ENCODE measurements around the gene SYT14.

SYT14 gene

DNA sequence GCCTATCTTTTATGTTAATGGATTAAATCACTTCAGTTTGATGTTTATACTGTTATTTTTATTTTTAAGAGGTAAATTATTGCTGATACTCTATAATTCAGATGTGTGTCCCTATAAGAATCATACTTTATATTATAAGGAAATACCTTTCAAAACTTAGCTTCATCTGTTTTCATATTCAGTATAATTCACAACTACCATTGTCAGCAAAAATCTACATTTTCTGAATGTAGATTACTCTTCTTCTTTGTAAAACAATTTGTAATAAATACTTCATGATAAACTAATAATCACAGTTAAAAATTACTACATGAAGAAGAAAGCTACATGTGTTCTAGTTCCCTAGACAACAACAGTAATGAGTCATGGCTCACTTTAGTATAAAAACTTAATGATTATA is 179.2 kb downstream of the SYT14 start:
- TF ChIP-seq SUZ12 (IDR thresholded peaks at IDR 0.05; ENCODE audit: extremely low read depth, insufficient read depth, insufficient read length), result no peak
- TF ChIP-seq ZNF274 (IDR thresholded peaks at IDR 0.05; ENCODE audit: low read depth, low read length), result no peak
- no peak for TF ChIP-seq YY1 (IDR thresholded peaks at IDR 0.05; ENCODE audit: insufficient read depth, insufficient read length)
- H3K9ac ChIP-seq (ENCODE audit: insufficient read length, low read depth), result no peak overlapping the region

DNA sequence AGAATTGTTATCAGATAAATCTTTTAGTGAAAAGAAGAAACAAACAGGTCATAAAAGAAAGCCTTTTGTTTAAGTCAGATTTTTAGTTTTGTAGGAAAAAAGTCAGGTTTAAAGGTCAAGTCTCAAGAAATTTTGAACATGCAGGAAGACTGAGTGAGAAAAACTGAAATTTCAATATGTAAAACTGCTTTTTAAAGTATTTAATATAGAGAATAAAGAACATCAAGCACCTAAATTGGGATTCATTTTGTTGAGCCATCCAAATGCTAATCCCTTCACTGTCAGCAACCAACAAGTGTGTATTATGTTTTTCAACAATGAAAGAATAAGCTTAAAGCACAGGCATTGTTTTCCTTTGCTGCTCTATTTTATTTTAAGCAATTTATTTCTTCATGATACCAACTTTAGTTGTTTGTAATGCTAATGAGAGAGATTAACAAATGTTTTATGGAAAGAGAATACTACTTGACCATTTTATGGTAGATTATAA is 179.7 kb downstream of the SYT14 start:
- DNase-seq (ENCODE audit: low read depth, low spot score), result no peak
- Histone ChIP-seq H3K4me3 (ENCODE audit: insufficient read length, low read depth) (no peak overlapping the region), H3K9me3 (ENCODE audit: insufficient read depth, low read length) (peaks cover 29% of the 10 kb centered on the region), H3K36me3 (ENCODE audit: insufficient read depth, insufficient read length, low read length) (no peaks in the 10 kb centered on the region), H3K4me1 (ENCODE audit: insufficient read depth, insufficient read length) (no peaks in the 10 kb centered on the region), H3K9ac (ENCODE audit: insufficient read length, low read depth) (no peak overlapping the region), H3K27me3 (ENCODE audit: insufficient read depth, insufficient read length) (no peaks in the 10 kb centered on the region)
- TF ChIP-seq YY1 (IDR thresholded peaks at IDR 0.05; ENCODE audit: insufficient read depth, insufficient read length) (no peak), ZNF274 (IDR thresholded peaks at IDR 0.05; ENCODE audit: low read depth, low read length) (no peak), SUZ12 (IDR thresholded peaks at IDR 0.05; ENCODE audit: extremely low read depth, insufficient read depth, insufficient read length) (no peak)

More for the DNA sequence above, 179.2 kb downstream of the SYT14 start:
- no peak for DNase-seq (ENCODE audit: low read depth, low spot score)
- H3K27me3 ChIP-seq (ENCODE audit: insufficient read depth, insufficient read length), result no peaks in the 10 kb centered on the region
- peaks cover 34% of the 10 kb centered on the region for H3K9me3 ChIP-seq (ENCODE audit: insufficient read depth, low read length)
- H3K4me1 ChIP-seq (ENCODE audit: insufficient read depth, insufficient read length), result no peaks in the 10 kb centered on the region
- H3K36me3 ChIP-seq (ENCODE audit: insufficient read depth, insufficient read length, low read length), result no peaks in the 10 kb centered on the region
- H3K4me3 ChIP-seq (ENCODE audit: insufficient read length, low read depth), result no peak overlapping the region

- Histone ChIP-seq H3K9ac (ENCODE audit: insufficient read length, low read depth) (no peak overlapping the region), H3K4me3 (ENCODE audit: insufficient read length, low read depth) (no peak overlapping the region), H3K4me1 (ENCODE audit: insufficient read depth, insufficient read length) (no peaks in the 10 kb centered on the region), H3K36me3 (ENCODE audit: insufficient read depth, insufficient read length, low read length) (no peaks in the 10 kb centered on the region), H3K9me3 (ENCODE audit: insufficient read depth, low read length) (no peaks in the 10 kb centered on the region), H3K27me3 (ENCODE audit: insufficient read depth, insufficient read length) (no peaks in the 10 kb centered on the region)
- no peak for DNase-seq (ENCODE audit: low read depth, low spot score)
- no peak for TF ChIP-seq SUZ12 (IDR thresholded peaks at IDR 0.05; ENCODE audit: extremely low read depth, insufficient read depth, insufficient read length)
- TF ChIP-seq ZNF274 (IDR thresholded peaks at IDR 0.05; ENCODE audit: low read depth, low read length), result no peak
- TF ChIP-seq YY1 (IDR thresholded peaks at IDR 0.05; ENCODE audit: insufficient read depth, insufficient read length), result no peak
Observed at GRCh38 chr1:210123383-210123782, 185.4 kb downstream of the SYT14 start.

- no peak overlapping the region for H3K4me3 ChIP-seq (ENCODE audit: insufficient read length, low read depth)
- no peaks in the 10 kb centered on the region for H3K36me3 ChIP-seq (ENCODE audit: insufficient read depth, insufficient read length, low read length)
- no peaks in the 10 kb centered on the region for H3K4me1 ChIP-seq (ENCODE audit: insufficient read depth, insufficient read length)
- no peaks in the 10 kb centered on the region for H3K9me3 ChIP-seq (ENCODE audit: insufficient read depth, low read length)
- no peak overlapping the region for H3K9ac ChIP-seq (ENCODE audit: insufficient read length, low read depth)
- TF ChIP-seq YY1 (IDR thresholded peaks at IDR 0.05; ENCODE audit: insufficient read depth, insufficient read length) (no peak), ZNF274 (IDR thresholded peaks at IDR 0.05; ENCODE audit: low read depth, low read length) (no peak), SUZ12 (IDR thresholded peaks at IDR 0.05; ENCODE audit: extremely low read depth, insufficient read depth, insufficient read length) (no peak)
- no peak for DNase-seq (ENCODE audit: low read depth, low spot score)
- H3K27me3 ChIP-seq (ENCODE audit: insufficient read depth, insufficient read length), result no peaks in the 10 kb centered on the region
Observed at GRCh38 chr1:210123924-210124589, 186.0 kb downstream of the SYT14 start.

DNA sequence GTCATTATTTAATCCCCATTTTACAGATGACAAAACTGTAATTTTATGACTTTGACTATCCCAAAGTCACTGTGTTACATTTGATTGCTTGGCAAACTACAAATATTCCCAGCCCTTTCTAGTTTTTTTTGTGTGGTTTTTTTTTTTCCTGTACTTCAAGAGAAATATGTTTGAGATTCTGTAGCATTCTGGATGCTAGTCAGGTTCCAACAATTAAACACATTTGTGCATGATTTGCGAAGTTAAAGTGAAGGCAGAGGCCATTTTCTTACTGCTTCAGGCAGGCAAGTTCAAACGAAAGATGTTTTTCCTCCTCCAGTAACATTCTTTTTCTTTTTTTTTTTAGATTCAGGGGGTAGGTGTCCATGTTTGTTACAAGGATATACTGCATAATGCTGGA is 186.7 kb downstream of the SYT14 start:
- DNase-seq (ENCODE audit: low read depth, low spot score), result no peak
- H3K4me3 ChIP-seq (ENCODE audit: insufficient read length, low read depth), result no peak overlapping the region
- no peak overlapping the region for H3K9ac ChIP-seq (ENCODE audit: insufficient read length, low read depth)
- no peak for TF ChIP-seq YY1 (IDR thresholded peaks at IDR 0.05; ENCODE audit: insufficient read depth, insufficient read length)
- no peak for TF ChIP-seq ZNF274 (IDR thresholded peaks at IDR 0.05; ENCODE audit: low read depth, low read length)
- no peak for TF ChIP-seq SUZ12 (IDR thresholded peaks at IDR 0.05; ENCODE audit: extremely low read depth, insufficient read depth, insufficient read length)
- H3K36me3 ChIP-seq (ENCODE audit: insufficient read depth, insufficient read length, low read length), result no peaks in the 10 kb centered on the region
- no peaks in the 10 kb centered on the region for H3K27me3 ChIP-seq (ENCODE audit: insufficient read depth, insufficient read length)
- no peaks in the 10 kb centered on the region for H3K4me1 ChIP-seq (ENCODE audit: insufficient read depth, insufficient read length)
- no peaks in the 10 kb centered on the region for H3K9me3 ChIP-seq (ENCODE audit: insufficient read depth, low read length)

GRCh38 chr1:210125143-210125542 is 187.1 kb downstream of the SYT14 start:
- TF ChIP-seq ZNF274 (IDR thresholded peaks at IDR 0.05; ENCODE audit: low read depth, low read length), result no peak
- TF ChIP-seq SUZ12 (IDR thresholded peaks at IDR 0.05; ENCODE audit: extremely low read depth, insufficient read depth, insufficient read length), result no peak
- TF ChIP-seq YY1 (IDR thresholded peaks at IDR 0.05; ENCODE audit: insufficient read depth, insufficient read length), result no peak

GRCh38 chr1:210129092-210129491 is 191.1 kb downstream of the SYT14 start:
- DNase-seq (ENCODE audit: low read depth, low spot score), result no peak
- TF ChIP-seq ZNF274 (IDR thresholded peaks at IDR 0.05; ENCODE audit: low read depth, low read length) (no peak), SUZ12 (IDR thresholded peaks at IDR 0.05; ENCODE audit: extremely low read depth, insufficient read depth, insufficient read length) (no peak), YY1 (IDR thresholded peaks at IDR 0.05; ENCODE audit: insufficient read depth, insufficient read length) (no peak)
- no peaks in the 10 kb centered on the region for H3K4me1 ChIP-seq (ENCODE audit: insufficient read depth, insufficient read length)
- H3K4me3 ChIP-seq (ENCODE audit: insufficient read length, low read depth), result no peak overlapping the region
- no peak overlapping the region for H3K9ac ChIP-seq (ENCODE audit: insufficient read length, low read depth)
- H3K36me3 ChIP-seq (ENCODE audit: insufficient read depth, insufficient read length, low read length), result no peaks in the 10 kb centered on the region
- no peaks in the 10 kb centered on the region for H3K9me3 ChIP-seq (ENCODE audit: insufficient read depth, low read length)
- H3K27me3 ChIP-seq (ENCODE audit: insufficient read depth, insufficient read length), result no peaks in the 10 kb centered on the region

More at GRCh38 chr1:210125143-210125542, 187.1 kb downstream of the SYT14 start:
- no peak overlapping the region for H3K4me3 ChIP-seq (ENCODE audit: insufficient read length, low read depth)
- no peaks in the 10 kb centered on the region for H3K9me3 ChIP-seq (ENCODE audit: insufficient read depth, low read length)
- DNase-seq (ENCODE audit: low read depth, low spot score), result no peak
- H3K4me1 ChIP-seq (ENCODE audit: insufficient read depth, insufficient read length), result no peaks in the 10 kb centered on the region
- no peak overlapping the region for H3K9ac ChIP-seq (ENCODE audit: insufficient read length, low read depth)
- H3K27me3 ChIP-seq (ENCODE audit: insufficient read depth, insufficient read length), result no peaks in the 10 kb centered on the region
- H3K36me3 ChIP-seq (ENCODE audit: insufficient read depth, insufficient read length, low read length), result no peaks in the 10 kb centered on the region

Data from NT2/D1 (cell line).